Brain pericyte (primary cell): Measurements from ENCODE around the gene RASGEF1C.
"Not testable (repeated sequence)": the region's sequence is repeated elsewhere in the genome, so short reads cannot be mapped to it uniquely, and the experiment has no call there.

Experiments used
- DNase-seq: peaks from one replicate; pipeline ENCODE4 v3.0.0-alpha.2; 2012; ENCODE audit warnings: low read depth, low spot score

The RASGEF1C gene

GRCh38 chr5:180100621-180101450 is 108.2 kb downstream of the RASGEF1C start:
- DNase-seq, result no peak

GRCh38 chr5:180099733-180100611 is 109.0 kb downstream of the RASGEF1C start:
- no peak for DNase-seq

- no peak for DNase-seq
Measured at GRCh38 chr5:180098991-180099732, 109.8 kb downstream of the RASGEF1C start.

GRCh38 chr5:180098526-180098925 is 110.5 kb downstream of the RASGEF1C start:
- no peak for DNase-seq

GRCh38 chr5:180097926-180098325 is 111.1 kb downstream of the RASGEF1C start:
- DNase-seq, result no peak

- DNase-seq, result no peak
Measured at GRCh38 chr5:180097163-180097894, 111.7 kb downstream of the RASGEF1C start.

GRCh38 chr5:180096616-180097015 is 112.4 kb downstream of the RASGEF1C start:
- DNase-seq, result no peak

- DNase-seq, result no peak
Measured at GRCh38 chr5:180095545-180095944, 113.5 kb downstream of the RASGEF1C start.

GRCh38 chr5:180093651-180094382 is 115.2 kb downstream of the RASGEF1C start:
- DNase-seq, result no peak

- no peak for DNase-seq
Measured at GRCh38 chr5:180093241-180093640, 115.8 kb downstream of the RASGEF1C start.

GRCh38 chr5:180090769-180091546 is 118.1 kb downstream of the RASGEF1C start:
- DNase-seq, result no peak

- no peak for DNase-seq
Measured at GRCh38 chr5:180090098-180090768, 118.8 kb downstream of the RASGEF1C start.

- not testable (repeated sequence) for DNase-seq
Measured at GRCh38 chr5:180089628-180090027, 119.4 kb downstream of the RASGEF1C start.

- no peak for DNase-seq
Measured at GRCh38 chr5:180088561-180088960, 120.5 kb downstream of the RASGEF1C start.

- DNase-seq, result no peak
Measured at GRCh38 chr5:180086816-180087399, 122.1 kb downstream of the RASGEF1C start.

- no peak for DNase-seq
Measured at GRCh38 chr5:180085837-180086236, 123.2 kb downstream of the RASGEF1C start.

- DNase-seq, result no peak
Measured at GRCh38 chr5:180084638-180085561, 124.1 kb downstream of the RASGEF1C start.
